Measurements from ENCODE around the gene USP21. TPM values are rescaled to one million over a fixed set of nuclear protein-coding genes. Genes with fewer than 3 reads are reported as not detected.

Gene USP21
- total and polyA plus RNA-seq, 2 of the 4 experiments (the other 2 are of a cell fraction): 6.3 to 23.8 TPM

- Histone ChIP-seq H2BK15ac (ENCODE audit: low read depth, low read length) (no peak overlapping the region), H3K4ac (ENCODE audit: low read depth, low read length) (no peak overlapping the region), H3K9me1 (ENCODE audit: insufficient read depth, low read length) (0 out of 2 replicates have a peak, but pooled peaks cover 3% of the 10 kb centered on the region), H3K14ac (replicated peaks; ENCODE audit: low read depth, low read length) (no peak overlapping the region), H3K4me3 (ENCODE audit: insufficient read depth, low read depth, low read length) (no peak overlapping the region), H3K9ac (ENCODE audit: low read depth, low read length) (no peak overlapping the region), H4K5ac (ENCODE audit: low read depth, low read length) (no peak overlapping the region), H3K4me1 (ENCODE audit: control insufficient read depth, insufficient read depth, low read length) (peaks cover 3% of the 10 kb centered on the region), H3K27ac (ENCODE audit: insufficient read depth, low read length) (no peak overlapping the region), H2AK5ac (ENCODE audit: low read depth, low read length) (no peak overlapping the region), H2AK9ac (replicated peaks; ENCODE audit: low read depth, low read length, poor library complexity) (no peak overlapping the region), H2BK120ac (ENCODE audit: low read depth, low read length) (no peak overlapping the region), H4K20me1 (ENCODE audit: insufficient read depth, low read length) (no peaks in the 10 kb centered on the region), H2BK20ac (ENCODE audit: low read depth, low read length) (no peak overlapping the region), H3K23ac (ENCODE audit: low read depth, low read length) (no peak overlapping the region), H3K79me1 (ENCODE audit: low read depth in 1 of 2, low read length in 2 of 2) (no peaks in the 10 kb centered on the region), H2AFZ (replicated peaks; ENCODE audit: low read length, poor library complexity) (no peak overlapping the region), H3K27me3 (ENCODE audit: control insufficient read depth, insufficient read depth, low read length) (no peaks in the 10 kb centered on the region), H3K18ac (ENCODE audit: low read depth, low read length) (no peak overlapping the region), H4K8ac (ENCODE audit: low read depth in 2 of 2, low read length in 2 of 2) (no peak overlapping the region), H4K91ac (ENCODE audit: insufficient read depth, low read depth, low read length) (no peak overlapping the region), H3K56ac (ENCODE audit: extremely low read depth, insufficient read depth, low read length) (no peak overlapping the region), H3K4me2 (ENCODE audit: low read depth, low read length) (no peak overlapping the region), H3K9me3 (ENCODE audit: control insufficient read depth, insufficient read depth, low read length) (no peaks in the 10 kb centered on the region), H3K36me3 (ENCODE audit: control insufficient read depth, insufficient read depth, low read length) (no peaks in the 10 kb centered on the region), H2BK5ac (ENCODE audit: low read depth, low read length, poor library complexity, severe bottlenecking) (no peak overlapping the region)
- BruUV-seq (replicated peaks): no TSS peak
- in situ Hi-C loops (cut with MboI; ENCODE audit: low sequenced_read_pairs) (no loop called here), dilution Hi-C loops (cut with HindIII; ENCODE audit: low sequenced_read_pairs, unreplicated experiment) (no loop called here), intact Hi-C loops (cut with micrococcal nuclease) (no loop called here)
- CTCF ChIA-PET: no interaction called here
- WGBS, 2 experiments (ENCODE audit: extremely low coverage in 2 of 2, insufficient read length in 1 of 2): 100% methylated on average over 1 of the region's 6 CpGs; no CpG with 5 or more reads in 1 of the 2 experiments
- DNase-seq (no peak), ATAC-seq (ENCODE audit: low read depth) (no peak)
- POLR2A ChIA-PET (ENCODE audit: unreplicated experiment): no interaction called here
- no peak for TF ChIP-seq USF2 (IDR thresholded peaks at IDR 0.05; ENCODE audit: low read depth, low read length)
- no peak for TF ChIP-seq SMC3 (IDR thresholded peaks at IDR 0.05; ENCODE audit: low read depth, low read length)
- TF ChIP-seq POLR2A (IDR thresholded peaks at IDR 0.05; ENCODE audit: low read depth, low read length): no peak
- no peak for TF ChIP-seq RFX5 (IDR thresholded peaks at IDR 0.05; ENCODE audit: low read depth, low read length)
- TF ChIP-seq NFE2L2 (IDR thresholded peaks at IDR 0.05; ENCODE audit: low read depth, low read length): no peak
- TF ChIP-seq MAFK (IDR thresholded peaks at IDR 0.05; ENCODE audit: low read depth, low read length): no peak
- TF ChIP-seq BHLHE40 (IDR thresholded peaks at IDR 0.05; ENCODE audit: low read depth, low read length): no peak
- no peak for TF ChIP-seq RAD21 (IDR thresholded peaks at IDR 0.05; ENCODE audit: low read length)
- TF ChIP-seq MXI1 (IDR thresholded peaks at IDR 0.05; ENCODE audit: borderline replicate concordance, low read depth, low read length): no peak
- no peak for TF ChIP-seq RCOR1 (IDR thresholded peaks at IDR 0.05; ENCODE audit: insufficient replicate concordance, low read length)
- no peak for TF ChIP-seq ELK1 (IDR thresholded peaks at IDR 0.05; ENCODE audit: borderline replicate concordance, low read depth, low read length)
- TF ChIP-seq CEBPB (IDR thresholded peaks at IDR 0.05; ENCODE audit: low read depth, low read length): no peak
- no peak for TF ChIP-seq CTCF (conservative IDR thresholded peaks at IDR 0.05; ENCODE audit: low read depth, low read length)
- no peak for TF ChIP-seq CHD1 (IDR thresholded peaks at IDR 0.05; ENCODE audit: low read depth, low read length)
- TF ChIP-seq FOS (IDR thresholded peaks at IDR 0.05; ENCODE audit: low read depth, low read length): no peak
- no peak for TF ChIP-seq MAZ (IDR thresholded peaks at IDR 0.05; ENCODE audit: borderline replicate concordance, low read depth, low read length)
These were observed 29.1 kb downstream of the USP21 start for GRCh38 chr1:161188381-161188780.

All from IMR-90 (cell line).